Measurements from ENCODE around the gene TUSC2. TPM values are rescaled to one million over a fixed set of nuclear protein-coding genes. Genes with fewer than 3 reads are reported as not detected.

TUSC2 gene
- total and polyA plus RNA-seq, 2 donors (not counting 1 experiment from before 2014, with no cell fraction given): 28.2 to 29.3 TPM

DNA sequence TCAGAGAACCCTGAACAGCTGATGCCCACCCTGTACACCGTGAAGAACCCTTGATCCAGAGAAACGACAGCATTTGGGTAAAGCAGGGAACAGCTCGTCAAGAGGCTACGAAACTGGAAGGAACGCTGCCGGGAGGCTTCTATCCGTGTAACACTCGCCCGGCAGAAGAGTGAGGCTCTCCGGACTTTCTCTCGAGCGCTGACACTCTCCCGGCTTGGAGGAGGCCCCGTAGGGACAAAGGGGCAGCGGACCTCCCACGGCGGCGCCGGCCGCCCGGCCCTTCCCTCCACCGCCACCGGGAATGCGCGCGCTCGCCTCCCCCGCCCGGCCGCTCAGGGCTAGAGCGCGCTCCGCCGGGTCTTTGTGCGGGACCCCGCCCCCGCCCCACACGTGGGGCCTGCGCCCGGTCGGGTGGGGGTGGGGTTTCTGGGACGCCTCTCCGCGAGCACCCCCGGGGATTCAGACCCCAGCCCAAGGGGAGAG is 7.1 kb downstream of the TUSC2 start:
- Histone ChIP-seq H3K4me2 (replicated peaks; ENCODE audit: low read depth, low read length, poor library complexity, severe bottlenecking) (peak overlapping the region; percentile 95), H3K27ac (ENCODE audit: low read length in 2 of 2) (peak overlapping the region; percentile 27 to 96), H3K4me1 (ENCODE audit: control insufficient read depth in 2 of 2, insufficient read depth in 2 of 2, low read length in 2 of 2) (peaks cover 25 to 62% of the 10 kb centered on the region in 2 donors), H3K9me3 (ENCODE audit: control extremely low read depth in 1 of 3, control insufficient read depth in 2 of 3, insufficient read depth in 1 of 3, low read length in 2 of 3) (peaks cover 0 to 3% (median 0%) of the 10 kb centered on the region in 3 donors), H3K36me3 (replicated peaks in 1 of 2; ENCODE audit: control extremely low read depth in 1 of 2, control insufficient read depth in 1 of 2, extremely low read depth in 1 of 2, insufficient read depth in 2 of 2, low read length in 1 of 2) (peaks cover 0 to 11% of the 10 kb centered on the region in 2 experiments), H2AFZ (ENCODE audit: insufficient read depth, low read depth, low read length, poor library complexity, severe bottlenecking) (peak overlapping the region; percentile 99), H3K9ac (ENCODE audit: low read length) (peak overlapping the region; percentile 96), H3K4me3 (ENCODE audit: control extremely low read depth in 1 of 5, extremely low read depth in 1 of 5, insufficient read depth in 1 of 5, low read depth in 2 of 5, low read length in 4 of 5) (peak overlapping the region; percentile 65 to 95 (median 80)), H3K27me3 (replicated peaks in 1 of 4; ENCODE audit: control extremely low read depth in 1 of 4, control insufficient read depth in 3 of 4, insufficient read depth in 4 of 4, low read length in 3 of 4) (no peaks in the 10 kb centered on the region), H3K79me2 (ENCODE audit: control insufficient read depth, insufficient read depth, low read length) (peaks cover 1% of the 10 kb centered on the region), H4K20me1 (ENCODE audit: control insufficient read depth, insufficient read depth, low read length, poor library complexity, severe bottlenecking) (no peaks in the 10 kb centered on the region)
- Mint-ChIP-seq H3K4me3 (peak overlapping the region; percentile 98), H3K27ac (peak overlapping the region; percentile 92), H3K4me1 (peaks cover 53% of the 10 kb centered on the region), H3K27me3 (no peaks in the 10 kb centered on the region), H3K9me3 (ENCODE audit: insufficient read depth) (no peaks in the 10 kb centered on the region)
- ChIA-PET CTCF (interaction anchor here (0.7 to 1.1 kb wide), 8 partner anchors 16 to 289 kb away, joined by 3 to 9 read pairs (median 3); partner anchors contain the start of genes CYB561D2, HYAL3, IFRD2 and NAA80), POLR2A (interaction anchor here (0.6 to 2.3 kb wide), 6 partner anchors 16 to 1736 kb away, joined by 3 to 24 read pairs (median 6); partner anchors contain the start of genes HYAL3, IFRD2 and NAA80)
- under 1% methylated on average over 45 of the region's 45 CpGs for WGBS (ENCODE audit: insufficient coverage)
- TF ChIP-seq, protein P1, sequence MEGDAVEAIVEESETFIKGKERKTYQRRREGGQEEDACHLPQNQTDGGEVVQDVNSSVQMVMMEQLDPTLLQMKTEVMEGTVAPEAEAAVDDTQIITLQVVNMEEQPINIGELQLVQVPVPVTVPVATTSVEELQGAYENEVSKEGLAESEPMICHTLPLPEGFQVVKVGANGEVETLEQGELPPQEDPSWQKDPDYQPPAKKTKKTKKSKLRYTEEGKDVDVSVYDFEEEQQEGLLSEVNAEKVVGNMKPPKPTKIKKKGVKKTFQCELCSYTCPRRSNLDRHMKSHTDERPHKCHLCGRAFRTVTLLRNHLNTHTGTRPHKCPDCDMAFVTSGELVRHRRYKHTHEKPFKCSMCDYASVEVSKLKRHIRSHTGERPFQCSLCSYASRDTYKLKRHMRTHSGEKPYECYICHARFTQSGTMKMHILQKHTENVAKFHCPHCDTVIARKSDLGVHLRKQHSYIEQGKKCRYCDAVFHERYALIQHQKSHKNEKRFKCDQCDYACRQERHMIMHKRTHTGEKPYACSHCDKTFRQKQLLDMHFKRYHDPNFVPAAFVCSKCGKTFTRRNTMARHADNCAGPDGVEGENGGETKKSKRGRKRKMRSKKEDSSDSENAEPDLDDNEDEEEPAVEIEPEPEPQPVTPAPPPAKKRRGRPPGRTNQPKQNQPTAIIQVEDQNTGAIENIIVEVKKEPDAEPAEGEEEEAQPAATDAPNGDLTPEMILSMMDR (IDR thresholded peaks at IDR 0.05): no peak
- no peak for TF ChIP-seq EZH2 (IDR thresholded peaks at IDR 0.05; ENCODE audit: borderline replicate concordance, insufficient read depth, low read depth, low read length, poor library complexity, severe bottlenecking)
- no peak for DNase-seq
- ATAC-seq (ENCODE audit: low read depth): peak; percentile 66
- intact Hi-C loops (cut with micrococcal nuclease): loop anchor here (1.0 to 5.0 kb wide), 6 partner anchors 16 to 126 kb away; partner anchors contain the start of genes GNAI2, HYAL3, IFRD2 and NAA80
